Epidermal melanocyte (primary cell): ENCODE measurements around the gene TRAPPC11.
"Not testable (repeated sequence)": the region's sequence is repeated elsewhere in the genome, so short reads cannot be mapped to it uniquely, and the experiment has no call there.

Experiments used
- DNase-seq: peaks from one replicate; pipeline ENCODE4 v3.0.0; 2011; ENCODE audit warnings: low spot score; ENCODE audit not compliant: insufficient read length

The TRAPPC11 gene

DNA sequence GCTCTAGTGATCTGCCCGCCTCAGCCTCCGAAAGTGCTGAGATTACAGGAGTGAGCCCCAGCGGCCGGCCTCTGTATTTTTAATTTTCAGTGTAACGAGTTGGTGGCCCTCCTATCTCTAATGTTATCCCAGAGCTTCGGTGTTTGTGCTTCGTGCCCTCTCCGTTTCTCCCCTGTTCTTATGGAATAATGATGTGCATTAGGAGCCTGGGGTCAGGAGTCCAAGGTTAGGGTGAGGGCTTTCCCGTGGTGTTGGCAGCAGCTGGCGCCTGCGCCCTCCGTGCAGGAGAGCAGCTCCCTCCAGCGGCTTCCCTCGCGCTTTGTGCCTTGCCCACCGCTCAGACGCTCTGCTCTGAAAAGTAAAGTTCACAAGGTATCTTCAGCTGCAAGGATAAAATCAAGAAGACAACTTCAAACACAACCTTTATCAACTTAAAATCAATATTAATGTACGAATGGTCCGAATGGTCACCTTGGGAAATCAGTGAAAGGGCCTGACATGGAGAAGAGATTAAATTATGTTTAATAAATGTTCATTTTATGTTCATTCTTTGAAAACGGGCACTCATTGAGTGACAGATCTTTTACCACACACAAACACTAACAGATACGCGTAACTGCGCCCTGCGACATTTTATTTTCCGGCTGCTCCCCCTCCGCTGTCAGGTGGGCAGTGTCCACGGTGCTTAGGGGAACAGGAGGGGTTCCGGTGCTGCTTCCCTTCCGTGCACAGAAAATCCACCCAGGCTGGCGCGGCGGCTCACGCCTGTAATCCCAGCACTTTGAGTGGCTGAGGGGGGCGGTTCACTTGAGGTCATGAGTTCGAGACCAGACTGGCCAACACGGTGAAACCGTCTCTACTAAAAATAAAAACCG is 62.4 kb downstream of the TRAPPC11 start:
- DNase-seq = no peak

DNA sequence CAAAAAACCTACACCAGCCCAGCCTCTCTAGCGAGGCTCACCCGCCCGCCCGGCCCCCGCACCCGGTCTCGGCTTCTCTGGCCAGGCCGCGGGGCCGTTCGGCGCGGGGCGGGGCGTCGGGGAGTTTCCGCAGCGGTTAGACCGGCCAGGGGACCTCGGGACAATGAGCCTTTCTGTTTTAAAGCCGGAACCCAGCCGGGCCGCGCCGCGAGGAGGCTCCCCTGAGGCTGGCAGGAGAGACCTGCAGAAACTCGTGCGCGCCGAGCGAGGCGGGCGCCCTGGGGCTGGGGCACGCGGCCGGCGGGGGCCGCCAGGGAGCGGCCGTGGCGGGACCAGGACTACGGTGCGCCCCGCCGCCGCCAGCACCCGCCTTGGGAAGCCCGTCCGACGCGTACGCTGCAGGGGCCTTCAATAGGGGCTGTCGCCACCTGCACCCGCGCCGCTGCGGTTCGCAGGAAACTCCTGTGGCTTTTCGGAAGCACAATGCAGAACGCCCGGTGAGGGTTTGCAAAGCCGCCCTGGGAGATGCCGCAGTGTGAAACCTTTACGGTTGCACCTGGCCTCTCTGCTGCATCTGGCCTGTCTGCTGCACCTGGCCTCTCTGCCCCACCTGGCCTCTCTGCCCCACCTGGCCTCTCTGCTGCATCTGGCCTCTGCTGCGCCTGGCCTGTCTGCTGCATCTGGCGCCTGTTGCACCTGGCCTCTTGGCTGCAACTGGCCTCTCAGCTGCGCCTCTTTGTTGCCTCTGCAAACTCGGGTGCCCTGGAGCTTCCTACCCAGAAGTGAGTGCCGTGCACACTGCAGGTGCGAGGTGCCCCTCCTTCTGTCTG is 63.9 kb downstream of the TRAPPC11 start:
- DNase-seq = peak; percentile 72

DNA sequence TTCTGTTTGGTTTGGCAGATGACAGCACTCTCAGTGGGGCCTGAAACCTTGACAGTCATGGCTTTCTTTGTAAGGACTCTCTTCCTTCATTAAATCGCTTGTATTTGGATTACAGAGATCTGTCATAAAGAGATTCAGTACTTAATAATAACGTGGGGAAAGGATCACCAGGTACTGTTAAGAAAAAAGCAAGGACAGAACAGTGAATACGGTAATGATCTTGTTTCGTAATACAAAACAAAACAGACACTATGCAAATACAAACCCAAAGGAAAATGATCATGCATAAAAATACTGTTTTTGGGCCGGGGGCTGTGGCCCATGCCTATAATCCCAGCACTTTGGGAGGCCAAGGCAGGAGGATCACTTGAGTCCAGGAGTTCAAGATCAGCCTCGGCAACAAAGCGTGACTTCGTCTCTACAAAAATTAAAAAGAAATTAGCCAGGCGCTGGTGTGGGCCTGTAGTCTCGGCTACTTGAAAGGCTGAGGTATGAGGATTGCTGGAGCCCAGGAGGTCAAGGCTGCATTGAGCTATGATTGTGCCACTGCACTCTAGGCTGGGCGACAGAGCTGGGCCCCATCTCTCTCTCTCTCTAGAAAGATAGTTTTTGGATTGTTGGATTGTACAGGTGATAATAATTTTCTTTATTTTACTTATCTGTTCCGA is 64.6 kb downstream of the TRAPPC11 start:
- no peak for DNase-seq

DNA sequence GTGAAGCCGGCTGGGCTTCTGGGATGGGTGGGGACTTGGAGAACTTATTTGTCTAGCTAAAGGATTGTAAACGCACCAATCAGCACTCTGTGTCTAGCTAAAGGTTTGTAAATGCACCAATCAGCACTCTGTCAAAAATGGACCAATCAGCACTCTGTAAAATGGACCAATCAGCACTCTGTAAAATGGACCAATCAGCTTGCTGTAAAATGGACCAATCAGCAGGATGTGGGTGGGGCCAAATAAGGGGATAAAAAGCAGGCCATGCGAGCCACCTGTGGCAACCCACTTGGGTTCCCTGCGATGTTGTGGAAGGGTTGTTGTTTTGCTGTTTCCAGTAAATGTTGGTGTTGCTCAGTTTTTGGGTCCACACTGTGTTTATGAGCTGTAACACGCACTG is 66.5 kb downstream of the TRAPPC11 start:
- DNase-seq = not testable (repeated sequence)

DNA sequence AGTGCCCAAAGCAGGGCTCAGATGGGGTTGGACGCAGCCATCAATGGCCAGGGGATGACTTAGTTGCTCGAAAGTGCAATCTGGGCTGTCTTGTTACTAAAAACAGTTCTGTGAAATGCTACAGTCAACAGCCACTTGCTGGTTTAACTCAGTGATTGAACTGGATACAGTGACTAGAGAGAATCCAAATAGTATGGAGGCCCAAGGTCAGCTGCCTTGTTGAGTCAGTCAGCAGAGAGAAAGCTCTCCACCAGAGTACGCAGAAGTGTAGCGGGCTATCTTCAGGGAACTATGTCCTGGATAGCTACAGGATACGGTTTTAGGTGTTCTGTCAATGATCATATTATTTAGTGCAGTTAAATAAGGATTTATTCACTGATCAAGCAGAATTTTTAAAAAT is 68.4 kb downstream of the TRAPPC11 start:
- no peak for DNase-seq

DNA sequence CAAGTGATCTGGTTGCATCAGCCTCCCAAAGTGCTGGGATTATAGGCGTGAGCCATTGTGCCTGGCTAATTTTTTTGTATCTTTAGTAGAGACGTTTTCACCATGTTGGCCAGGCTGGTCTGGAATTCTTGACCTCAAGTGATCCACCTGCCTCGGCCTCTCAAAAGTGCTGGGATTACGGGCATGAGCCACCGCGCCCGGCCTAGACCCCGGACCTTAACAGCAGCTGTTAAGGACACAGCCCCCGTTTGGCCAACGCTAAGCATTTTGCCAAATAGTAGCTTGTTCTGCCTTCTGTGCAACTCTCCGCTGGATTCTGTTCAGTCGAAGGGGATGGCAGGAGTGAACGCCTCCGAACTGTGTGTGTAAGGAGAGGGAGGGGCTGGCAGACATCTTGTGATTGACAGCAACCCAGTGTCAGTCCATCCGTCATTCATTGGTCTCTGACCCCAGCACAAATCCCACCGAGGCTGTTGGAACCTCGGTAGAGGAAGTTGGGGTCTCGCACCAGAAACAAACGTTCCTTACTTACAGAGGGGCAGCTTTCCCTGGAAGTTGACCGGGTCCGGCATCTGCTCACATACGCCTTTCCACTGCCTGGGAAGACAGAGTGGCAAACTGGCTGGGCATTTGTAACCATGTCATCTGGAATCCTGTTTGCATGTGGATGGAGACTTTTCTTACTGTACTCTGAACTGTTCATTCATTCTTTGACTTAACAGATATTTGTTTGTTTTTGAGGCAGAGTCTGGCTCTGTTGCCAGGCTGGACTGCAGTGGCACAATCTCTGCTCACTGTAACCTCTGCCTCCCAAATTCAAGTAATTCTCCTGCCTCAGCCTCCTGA is 69.4 kb downstream of the TRAPPC11 start:
- DNase-seq = no peak

DNA sequence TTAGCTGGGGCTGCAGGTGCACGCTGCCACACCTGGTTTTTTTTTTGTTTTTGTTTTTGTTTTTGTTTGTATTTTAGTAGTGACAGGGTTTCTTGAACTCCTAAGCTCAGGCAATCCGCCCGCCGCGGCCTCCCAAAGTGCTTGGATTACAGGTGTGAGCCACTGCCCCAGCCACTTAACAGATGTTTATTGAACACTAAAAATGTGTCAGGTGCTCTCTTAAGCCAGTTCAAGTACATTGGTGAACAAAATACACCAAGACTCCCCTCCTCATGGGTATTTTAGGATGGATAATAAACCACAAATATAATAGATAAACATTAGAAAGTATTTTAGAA is 69.9 kb downstream of the TRAPPC11 start:
- no peak for DNase-seq

DNA sequence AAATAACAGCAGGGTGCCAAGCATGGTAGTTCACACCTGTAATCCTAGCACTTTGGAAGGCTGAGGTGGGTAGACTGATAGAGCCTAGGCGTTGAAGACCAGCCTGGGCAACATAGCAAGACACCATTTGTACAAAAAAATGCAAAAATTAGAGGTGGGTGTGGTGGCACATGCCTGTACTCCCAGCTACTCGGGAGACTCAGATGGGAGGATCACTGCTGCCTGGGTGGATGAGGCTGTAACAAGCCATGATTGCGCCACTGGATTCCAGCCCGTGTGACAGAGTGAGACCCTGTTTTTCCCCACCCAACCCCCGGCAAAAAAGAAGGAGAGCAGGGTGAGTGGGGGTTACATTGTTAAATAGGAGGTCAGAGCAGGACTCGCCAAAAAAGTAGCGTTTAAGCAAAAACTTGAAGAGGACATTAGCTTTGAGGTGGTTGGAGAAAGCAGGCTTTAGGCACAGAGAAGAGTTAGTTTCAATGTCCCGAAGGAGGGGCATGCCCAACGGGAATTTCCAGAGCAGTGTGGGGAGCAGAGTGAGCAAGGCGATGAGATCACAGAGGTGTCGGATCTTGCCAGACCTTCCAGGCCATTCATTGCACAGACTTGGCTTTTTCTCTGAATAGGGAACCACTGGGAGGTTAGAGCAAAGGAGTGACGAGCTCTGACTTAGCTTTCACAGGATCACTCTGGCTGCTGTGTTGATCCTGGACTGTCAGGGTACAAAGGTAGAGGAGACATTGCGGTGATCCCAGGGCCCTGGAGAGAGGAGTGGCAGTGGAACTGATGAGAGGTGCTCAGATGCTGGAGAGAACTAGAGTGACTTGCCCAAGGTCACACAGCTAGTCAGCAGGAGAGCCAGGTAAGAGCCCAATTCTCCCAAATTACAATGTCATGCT is 70.6 kb downstream of the TRAPPC11 start:
- no peak for DNase-seq

DNA sequence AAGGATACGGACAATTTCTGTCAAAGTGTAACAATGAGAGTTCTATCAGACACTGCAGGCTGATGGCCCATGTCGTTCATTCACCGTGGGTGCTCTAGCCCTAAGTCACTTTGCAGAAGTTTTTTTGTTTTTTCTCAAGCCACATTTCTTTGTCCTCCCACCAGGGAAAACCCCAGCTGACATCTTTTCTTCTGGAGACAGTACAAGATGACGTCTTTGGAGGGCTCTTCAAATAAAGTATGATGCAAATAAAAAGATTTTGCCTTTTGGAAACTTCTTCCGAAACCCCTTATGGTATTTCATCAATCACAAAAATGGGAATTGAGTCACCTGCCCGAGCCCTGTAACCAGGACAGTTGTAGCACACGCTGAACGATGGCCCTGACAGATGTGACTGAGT is 73.2 kb downstream of the TRAPPC11 start:
- DNase-seq = no peak

DNA sequence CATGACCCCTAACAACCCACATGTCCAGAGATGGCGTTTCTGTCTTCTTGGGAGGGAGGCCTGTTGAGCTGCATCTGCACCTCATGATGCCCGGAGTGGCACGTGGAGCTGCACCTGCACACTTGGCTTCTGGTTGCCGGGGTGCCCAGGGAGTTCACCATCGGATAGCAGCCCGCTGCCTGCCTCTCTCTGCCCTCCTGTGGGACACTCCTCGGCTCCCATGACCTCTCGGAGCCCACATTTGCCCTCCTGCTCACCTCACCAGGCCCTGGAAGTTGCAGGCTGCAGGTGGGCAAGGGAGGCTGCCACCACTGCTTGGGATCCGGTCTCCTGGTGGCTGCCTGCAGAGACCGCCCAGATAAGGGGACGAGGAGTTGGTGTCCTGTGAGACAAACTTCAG is 74.1 kb downstream of the TRAPPC11 start:
- DNase-seq = no peak

DNA sequence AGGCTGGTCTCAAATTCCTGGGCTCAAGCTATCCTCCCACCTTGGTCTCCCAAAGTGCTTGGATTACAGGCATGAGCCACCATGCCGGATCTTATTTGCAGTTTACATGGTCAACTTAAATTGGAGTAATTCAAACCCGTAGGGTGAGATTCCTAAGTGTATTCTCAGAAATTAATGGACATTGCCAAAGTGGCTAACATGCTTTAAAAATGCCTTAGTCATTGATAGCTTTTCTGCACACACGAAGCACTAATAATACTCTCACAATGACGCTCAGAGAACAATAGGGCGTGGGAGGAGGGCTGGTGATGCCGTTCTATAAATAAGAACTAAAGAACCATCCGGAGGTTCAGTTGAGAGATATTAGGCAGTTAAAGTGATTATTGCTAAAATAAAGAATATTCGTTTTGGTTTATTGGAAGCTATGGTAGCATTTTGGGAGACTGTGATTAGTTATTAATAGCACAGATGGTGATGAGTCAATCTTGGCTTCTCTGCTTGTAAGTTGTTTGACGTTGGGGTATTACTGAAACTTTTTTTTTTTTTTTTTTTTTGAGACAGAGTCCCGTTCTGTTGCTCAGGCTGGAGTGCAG is 79.1 kb downstream of the TRAPPC11 start:
- DNase-seq = no peak

DNA sequence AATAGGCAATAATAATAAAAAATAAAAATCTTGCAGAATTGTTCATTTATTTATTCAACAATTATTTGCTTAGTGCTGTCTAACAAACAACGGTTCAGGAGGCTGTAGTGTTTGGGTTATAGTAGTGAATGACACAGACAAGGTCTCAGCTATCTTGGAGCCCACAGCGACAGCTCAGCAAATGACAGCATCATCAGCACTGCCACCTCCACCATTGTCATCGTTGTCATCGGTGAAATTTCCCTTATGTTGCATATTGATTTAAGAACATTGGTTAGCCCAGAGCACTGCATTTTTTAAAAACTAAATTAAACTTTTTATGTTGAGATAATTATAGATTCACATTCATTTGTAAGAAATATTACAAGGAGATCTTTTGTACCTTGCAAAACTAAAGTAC is 79.9 kb downstream of the TRAPPC11 start:
- no peak for DNase-seq

DNA sequence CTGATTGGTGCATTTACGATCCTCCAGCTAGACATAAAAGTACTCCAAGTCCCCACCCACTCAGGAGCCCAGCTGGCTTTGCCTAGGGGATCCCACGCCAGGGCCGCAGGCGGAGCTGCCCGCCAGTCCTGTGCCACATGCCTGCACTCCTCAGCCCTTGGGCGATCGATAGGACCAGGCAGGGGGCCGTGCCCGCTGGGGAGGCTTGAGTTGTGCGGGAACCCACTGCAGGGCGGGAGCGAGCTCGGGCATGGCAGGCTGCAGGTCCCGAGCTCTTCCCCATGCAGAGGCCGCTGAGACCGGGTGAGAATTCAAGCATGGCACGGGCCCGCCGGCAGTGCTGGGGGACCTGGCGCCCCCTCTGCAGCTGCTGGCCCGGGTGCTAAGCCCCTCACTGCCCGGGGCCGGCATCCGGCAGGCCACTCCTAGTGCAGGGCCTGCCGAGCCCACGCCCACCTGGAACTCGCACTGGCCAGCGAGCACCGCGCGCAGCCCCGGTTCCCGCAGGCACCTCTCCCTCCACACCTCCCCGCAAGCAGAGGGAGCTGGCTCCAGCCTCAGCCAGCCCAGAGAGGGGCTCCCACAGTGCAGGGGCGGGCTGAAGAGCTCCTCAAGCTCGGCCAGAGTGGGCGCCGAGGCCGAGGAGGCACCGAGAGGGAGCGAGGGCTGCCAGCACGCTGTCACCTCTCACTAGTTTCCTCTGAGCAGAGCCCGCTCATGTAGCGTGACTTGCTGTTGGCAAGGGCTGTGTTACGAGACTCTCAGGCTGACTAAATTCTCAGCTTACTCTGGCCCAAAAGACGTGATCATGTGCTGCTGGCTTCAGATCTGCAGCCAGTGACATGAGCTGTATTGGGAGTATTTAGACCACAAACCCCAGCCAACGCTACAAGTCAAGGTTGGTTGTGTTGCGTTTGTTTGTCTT is 87.5 kb downstream of the TRAPPC11 start:
- DNase-seq = no peak

DNA sequence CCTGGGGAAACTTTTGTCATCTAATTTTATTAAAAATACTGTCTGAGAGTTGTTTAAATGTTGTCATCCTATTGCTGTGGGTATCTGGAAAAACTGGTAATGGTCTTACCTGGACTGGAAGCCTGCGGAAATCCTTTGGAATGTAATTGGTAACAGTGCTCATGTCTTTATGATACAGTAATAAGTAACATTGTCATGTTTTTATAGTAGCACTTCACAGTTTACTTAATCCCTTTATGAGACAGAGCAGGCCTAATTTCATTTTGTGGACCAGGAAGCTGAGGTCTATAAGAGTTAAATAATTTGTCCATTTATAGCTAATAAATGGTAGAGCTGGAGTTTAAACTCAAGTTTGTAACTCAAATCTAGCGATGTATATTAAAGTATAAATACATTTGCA is 88.3 kb downstream of the TRAPPC11 start:
- no peak for DNase-seq

DNA sequence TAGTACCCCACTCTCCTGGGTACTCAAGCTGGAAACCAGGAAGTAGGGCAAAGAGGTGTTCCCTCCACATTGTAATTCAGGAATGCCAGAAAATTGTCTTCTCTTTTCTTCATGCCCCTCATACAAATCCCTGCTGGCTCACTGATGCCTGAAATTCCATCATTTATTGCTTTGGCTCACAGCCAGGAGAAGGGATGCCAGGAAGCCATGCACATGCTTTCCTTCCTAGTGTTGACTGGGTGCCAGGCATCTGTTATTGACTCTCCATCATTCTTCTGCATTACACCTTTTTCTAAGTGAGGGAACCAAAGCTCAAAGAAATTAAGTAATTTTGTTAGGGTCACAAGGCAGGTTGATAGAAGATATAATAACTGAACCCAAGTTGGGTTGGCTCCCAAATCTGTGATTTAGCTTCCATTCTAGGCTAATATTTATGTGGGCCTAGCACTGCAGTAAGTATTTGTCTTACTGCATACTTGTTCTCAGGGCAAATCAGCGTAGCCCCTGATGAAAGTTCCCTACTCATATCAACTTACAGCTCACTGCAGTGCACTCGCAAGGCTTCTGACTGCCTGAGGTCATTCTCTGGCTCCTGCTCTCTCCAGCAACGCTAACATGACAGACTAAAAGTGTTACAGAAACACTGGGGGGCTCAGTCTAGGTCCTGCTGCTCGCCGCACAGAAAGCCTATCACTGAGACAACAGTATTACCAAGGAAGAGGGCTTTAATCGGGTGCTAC is 89.0 kb downstream of the TRAPPC11 start:
- DNase-seq = no peak

DNA sequence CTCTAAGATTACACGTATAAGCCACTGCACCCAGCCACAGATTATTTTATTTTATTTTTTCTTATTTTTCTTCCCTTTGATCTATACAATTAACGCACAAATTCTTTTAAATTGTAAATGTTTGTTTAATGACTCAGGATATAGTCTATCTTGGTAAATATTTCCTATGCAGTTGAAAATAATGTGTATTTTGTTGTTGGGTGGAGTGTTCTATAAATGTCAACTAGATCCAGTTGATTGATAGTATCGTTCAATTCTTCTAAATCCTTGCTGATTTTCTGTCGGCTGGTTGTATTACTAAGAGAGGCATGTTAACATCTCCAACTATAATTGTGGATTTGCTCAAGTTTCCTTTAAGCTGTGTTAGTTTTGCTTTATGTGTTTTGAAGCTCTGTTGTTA is 92.0 kb downstream of the TRAPPC11 start:
- no peak for DNase-seq

DNA sequence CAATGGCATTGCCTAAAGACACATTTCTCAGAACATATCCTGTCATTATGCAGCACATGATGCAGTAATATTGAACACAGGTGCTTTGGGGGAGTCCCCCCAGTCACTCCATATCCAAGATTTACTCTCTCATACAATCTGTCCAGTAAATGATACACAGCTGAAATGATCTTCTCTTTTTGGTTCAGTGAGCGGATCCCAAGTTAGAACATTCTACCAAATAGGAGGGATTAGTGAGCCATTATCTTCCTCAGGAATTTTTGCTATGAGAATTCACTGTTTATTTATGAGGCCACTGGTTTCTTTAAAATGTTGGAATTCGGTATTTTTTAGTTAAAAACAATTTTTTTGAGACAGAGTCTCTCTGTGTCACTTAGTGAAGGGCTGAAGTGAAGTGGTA is 96.5 kb downstream of the TRAPPC11 start:
- DNase-seq = no peak

DNA sequence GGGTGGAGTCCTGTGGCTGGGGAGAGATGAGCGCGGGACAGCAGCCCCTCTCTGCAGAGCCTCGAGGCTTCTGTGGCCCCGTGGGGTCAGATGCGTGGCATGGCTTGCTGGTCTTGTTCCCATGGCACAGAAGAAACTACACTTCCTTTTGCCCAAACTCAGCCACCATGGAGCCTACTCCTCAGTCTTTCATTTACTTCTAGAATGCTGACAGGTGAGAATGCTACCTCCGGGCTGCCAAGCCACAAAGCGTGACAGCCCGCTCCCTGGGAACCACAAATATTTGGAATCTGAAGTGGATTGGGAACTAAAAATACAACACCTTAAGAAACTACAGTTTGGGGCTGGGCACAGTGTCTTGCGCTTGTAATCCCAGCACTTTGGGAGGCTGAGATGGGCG is 98.0 kb downstream of the TRAPPC11 start:
- no peak for DNase-seq
